Activated CD4-positive, alpha-beta T cell treated with anti-CD3 and anti-CD28 coated beads, Interleukin-2, amount 50 U/mL, for 48 hours (primary cell): ENCODE results near the gene RPS14.

Source experiments
- DNase-seq, 2 experiments: peaks; one replicate each; pipeline ENCODE4 v3.0.0-alpha.2; 2020

Gene RPS14

DNA sequence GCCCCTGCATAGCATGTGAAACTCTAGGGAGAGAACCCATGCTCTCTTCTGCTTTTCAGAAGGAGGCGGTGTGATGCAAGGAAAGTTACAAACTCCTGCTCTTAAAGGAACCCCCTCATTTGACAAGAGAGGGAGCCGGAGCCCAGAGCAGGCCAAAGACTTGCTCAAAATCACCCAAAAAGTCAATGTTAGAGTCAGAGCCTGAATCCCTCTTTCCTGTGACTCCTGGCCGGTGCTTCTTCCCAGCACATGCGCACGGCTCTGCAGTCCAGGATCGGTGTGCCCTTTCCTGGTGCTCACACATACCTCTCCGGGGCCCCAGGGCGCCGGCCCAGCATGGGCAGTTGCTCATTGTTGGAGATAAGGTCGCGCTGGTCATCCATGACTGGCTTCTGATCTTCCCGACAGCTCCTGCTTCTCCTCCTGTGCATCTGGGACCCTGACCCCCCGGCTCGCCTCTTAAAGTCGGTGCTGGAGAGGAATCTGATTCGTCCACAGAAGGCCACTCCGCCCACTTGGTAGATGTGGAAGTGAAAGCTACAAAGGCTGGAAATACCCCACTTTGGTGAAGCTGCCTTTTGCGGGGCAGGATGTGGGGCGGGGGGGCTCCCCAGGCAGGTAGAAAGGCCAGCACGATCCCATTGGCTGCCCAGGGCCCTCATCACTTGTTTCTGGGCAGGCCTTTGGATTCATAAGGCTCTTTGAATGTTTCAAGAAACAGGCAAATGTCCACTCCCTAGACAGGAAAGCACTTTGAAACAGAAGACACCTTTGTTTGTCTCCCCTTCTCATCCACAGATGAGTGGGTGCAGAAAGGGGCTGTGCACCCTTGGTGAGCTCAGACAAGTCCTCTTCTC lies 37.0 kb downstream of the RPS14 start, which contains the start of gene CD74:
Gene CD74, minus strand, starts transcription at position 592 of the 857 bp plus-strand sequence. Its CDS starts 161 bp downstream, at position 431.
- peak; percentile 88 to 91 for DNase-seq

DNA sequence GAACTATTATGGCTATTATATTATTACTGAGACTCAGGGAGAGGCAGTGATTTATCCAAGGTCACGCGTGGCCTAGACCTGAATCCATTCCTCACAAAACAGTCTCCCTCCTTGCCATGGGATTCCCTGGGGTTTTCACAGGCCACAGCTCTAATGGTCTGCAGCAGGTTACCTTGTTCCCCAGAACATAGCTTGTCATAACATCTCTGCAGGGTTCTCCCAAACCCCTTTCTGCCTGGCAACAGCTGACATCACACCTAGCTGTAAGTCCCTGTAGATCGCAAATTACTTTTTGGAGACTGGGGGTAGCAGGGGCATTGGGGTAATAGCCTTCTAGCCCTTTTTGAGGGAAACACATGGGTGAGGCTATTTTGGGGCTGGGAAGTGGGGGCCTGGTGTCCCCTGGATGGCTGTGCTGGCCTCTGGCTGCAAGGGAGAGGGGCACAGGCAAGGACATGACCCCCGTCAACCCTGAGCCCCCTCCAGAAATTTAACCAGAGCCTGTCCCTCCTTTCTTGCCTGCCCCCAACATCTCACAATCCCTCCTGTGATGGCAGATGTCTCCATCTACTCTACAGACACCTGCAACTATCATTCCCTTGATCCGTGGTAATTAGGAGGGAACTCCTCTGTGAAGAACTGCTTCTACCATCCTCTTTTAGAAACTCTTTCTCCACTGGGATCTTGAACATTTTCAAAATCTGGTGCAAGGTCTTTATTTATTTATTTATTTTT lies 38.1 kb downstream of the RPS14 start:
- peak; percentile 61 to 75 for DNase-seq

DNA sequence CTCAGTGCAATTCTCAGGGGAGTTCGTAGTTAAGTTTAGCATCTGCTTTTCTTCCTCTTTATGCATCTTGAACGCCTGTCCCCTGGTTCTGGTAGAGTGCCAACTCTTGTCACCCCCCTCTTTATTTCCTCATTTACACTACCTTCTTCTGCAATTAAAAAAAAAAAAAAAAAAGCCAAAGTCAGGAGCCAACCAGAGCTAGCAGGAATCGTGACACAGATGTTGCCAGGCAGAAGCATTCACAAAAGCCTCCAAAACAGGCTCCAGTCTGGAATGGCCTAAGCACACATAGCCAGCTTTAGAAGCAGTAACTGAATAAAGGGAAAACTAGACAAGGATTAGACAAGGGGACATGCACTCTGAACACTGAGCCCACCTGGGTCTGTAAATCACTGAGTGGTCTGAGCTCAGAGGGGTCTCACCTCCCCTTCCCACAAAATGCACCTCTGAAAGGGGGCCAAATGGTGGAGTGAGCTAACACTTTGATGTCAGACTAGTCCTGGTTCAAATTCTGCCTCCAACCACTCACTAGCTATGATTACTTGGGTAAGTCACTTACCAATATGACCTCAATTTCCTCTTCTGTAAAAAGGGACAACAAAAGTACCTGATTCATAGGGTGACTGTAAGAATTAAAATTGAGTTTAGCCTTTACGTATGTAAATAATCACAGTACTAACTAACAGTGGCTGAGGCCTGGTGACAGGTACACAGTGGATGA lies 38.9 kb downstream of the RPS14 start:
- peak; percentile 22 to 42 for DNase-seq

DNA sequence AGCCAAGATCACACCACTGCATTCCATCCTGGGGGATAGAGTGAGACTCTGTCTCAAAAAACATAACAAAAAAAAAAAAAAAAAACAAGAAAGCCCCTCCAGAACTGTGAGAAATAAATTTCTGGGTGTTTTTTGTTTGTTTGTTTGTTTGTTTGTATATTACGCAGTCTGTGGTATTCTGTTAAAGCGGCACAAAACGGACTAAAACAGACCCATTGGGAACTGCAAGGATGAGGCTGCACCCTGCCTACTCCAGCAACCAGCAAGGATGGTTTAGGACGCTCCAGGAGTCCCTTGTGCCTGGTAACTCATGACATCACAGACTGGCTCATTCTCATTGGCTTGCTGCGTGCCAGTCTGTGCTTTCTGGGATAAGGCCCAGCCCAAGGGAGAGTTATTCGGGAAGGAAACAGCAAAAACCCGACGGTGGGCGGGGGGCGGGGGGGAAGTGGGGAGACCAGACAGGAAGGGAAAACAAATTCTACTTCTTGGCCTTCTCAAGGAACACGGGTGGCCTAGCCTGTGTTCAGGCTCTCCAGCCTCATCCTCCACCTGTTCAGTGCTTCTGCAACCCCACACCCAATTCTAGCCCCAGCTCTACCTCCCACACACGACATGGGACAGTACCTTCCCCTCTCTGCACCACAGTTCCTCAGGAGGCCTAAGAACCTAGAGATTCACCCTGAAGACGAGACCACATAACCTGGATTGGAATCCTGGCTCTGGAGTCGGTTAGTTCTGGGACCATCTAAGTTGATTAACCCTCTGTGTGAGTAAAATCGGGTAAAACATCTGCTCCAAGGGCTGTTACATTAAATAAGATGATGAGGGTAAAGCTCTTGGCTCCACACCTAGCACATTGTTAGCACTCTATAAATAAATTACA lies 39.7 kb downstream of the RPS14 start:
- DNase-seq: peak; percentile 48 to 65

DNA sequence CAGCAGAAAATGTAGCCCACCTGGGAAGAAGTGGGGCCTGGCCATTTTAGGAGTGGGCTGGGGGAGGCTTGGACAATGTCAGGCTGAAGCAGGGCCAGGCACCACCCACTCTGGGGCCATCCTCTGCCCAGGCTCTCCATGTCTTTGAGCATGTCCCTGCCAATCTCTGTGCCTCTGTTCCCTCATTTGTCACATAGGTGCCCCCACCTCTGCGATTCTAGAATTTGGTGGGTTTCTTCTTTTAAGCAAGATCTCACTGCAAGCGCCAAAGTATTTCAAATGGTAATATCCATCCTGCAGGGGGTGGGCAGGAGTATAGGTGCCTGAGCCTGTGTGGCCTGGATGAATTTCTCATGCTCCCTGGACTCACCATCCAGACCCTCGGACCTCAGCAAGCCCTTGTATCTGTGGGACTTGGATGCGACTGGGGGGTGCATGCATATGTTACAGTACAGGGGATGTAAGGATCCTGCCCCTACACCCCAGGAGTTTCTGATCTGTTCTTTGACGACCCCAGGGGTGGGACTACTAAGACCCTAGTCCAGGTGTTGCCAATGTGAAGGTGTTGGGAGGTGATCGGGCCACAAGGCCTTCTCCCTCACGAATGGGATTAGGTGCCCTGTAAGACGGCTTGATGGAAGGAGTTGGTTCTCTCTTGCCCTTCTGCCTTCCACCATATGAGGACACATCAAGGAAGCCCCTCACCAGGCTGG lies 41.2 kb downstream of the RPS14 start:
- DNase-seq: no peak

DNA sequence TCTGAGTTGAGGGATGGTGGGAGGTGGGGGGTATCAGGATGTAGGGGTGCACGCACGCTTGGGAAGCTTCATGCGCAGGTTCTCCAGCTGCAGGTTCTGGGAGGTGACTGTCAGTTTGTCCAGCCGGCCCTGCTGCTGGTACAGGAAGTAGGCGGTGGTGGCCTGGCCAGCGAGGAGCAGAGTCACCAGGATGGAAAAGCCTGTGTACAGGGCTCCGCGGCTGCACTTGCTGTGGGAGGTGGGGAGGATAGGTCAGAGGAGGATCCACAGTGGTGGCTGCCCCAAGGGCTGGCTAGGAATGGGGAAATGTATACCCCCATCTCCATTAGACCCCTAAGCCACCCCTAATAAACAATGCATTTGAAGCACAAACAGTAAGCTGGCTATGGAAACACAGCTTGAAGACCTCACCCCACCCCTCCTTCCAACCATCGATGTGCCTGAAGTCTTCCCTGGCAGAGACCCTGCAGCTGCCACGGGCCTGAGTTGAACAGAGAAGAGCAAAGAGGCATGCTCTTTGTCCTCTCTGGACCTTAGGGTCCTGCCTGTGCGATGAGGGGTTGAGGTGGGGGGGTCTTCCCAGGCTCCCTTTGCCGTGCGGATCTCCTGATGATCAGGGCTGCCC lies 42.3 kb downstream of the RPS14 start:
- no peak for DNase-seq

DNA sequence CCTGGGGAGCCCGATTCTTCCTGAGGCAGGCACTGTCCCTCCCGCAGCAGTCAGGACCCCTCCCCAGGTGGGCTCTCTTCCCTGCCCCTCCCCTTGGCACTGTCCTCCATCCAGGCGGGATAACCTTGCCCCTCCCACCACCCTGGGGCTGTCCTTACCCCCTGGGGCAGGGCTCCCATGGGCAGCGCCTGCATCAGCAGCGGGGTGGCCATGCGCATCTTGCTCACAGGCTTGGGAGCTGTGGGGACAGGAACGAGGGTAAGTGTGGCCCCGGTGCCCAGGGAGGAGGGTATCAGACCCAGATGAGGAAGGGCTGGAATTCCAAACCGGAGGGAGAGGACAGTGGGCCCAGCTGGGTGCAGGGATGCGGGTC lies 42.8 kb downstream of the RPS14 start:
- no peak for DNase-seq

DNA sequence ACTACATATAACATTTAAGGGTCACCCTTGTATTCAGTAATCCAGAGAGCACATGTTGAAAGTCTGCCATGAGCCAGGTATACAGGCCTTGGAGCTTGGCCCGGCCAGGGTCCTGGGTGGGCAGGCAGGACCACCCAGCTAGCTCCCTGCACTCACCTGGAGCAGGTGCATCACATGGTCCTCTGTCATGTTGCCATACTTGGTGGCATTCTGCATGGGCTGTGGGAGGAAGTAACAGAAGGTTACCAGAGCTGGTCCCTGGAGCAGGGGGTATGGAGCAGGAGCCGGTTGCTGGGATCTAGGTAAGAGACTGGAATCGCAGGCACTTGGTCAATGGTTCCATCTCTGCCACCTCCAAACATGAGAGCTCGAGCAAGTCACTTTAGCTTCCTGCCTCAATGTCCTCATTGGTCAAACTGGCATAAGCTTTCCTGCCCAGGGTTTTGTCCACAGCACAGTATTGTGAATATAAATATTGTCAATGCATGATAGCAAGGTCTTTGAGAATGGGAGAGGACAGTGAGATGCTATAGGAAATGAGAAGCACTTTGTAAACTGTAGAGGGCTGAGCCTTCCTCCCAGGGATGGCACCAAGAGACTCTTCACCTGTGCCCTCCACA lies 43.3 kb downstream of the RPS14 start:
- no peak for DNase-seq

DNA sequence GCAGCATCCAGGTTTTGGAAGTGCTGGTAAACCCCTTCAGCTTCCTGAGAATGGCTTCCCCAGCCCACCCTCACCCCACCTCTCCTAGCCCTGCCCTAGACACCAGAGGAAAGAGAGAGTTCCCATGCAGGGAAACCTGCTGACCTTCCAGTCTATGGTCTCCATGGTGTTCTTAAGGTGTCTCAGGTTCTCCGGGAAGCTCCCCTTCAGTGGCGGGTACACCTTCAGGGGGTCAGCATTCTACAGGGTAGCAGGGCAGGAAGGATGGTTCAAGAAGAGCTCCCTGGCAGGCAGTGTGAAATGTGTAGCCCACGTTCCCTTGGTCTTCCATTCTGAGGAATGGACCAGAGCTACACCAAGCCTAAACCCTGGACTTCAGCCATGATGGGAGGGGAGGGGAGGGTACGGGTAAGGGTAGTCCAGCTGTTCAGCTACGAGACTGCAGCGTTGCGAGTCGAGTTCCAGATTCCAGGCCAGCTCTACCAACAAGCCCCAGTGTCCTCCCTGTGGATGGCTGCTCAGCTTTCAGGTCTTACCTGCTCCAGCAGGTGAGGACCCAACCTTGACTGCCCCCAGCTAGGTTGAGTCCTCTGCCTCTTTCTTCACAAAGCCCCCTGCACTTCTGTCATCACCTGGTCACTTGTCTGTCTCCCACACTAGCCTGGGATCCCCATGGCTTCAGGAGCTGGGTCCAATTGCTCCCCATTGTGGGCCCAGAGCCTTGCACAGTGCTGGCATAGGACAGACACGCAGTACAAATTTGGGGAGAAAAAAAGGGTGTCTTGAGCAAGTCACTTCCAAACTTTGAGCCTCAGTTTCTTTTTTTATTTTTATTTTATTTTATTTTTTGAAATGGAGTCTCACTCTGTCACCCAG lies 44.4 kb downstream of the RPS14 start:
- DNase-seq: no peak

DNA sequence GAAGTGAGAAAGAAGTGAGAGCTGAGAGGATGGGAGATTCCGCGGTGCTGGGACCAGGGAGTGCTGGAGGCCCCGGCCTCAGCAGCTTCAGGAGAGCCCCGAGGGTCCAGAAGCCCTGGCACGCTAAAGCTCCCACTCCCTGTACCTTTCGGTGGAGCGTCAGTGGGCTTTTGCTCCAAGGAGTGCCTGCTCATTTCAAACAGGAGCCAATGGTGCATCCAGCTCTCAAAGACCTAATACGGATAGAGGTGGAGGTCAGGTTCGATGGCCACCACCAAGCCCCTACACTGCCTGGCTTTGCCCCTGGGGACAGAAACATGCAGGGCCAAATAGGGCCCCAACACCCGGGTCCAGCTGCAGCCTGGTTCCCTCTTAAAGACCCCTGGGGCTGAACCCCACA lies 45.0 kb downstream of the RPS14 start:
- DNase-seq: no peak

DNA sequence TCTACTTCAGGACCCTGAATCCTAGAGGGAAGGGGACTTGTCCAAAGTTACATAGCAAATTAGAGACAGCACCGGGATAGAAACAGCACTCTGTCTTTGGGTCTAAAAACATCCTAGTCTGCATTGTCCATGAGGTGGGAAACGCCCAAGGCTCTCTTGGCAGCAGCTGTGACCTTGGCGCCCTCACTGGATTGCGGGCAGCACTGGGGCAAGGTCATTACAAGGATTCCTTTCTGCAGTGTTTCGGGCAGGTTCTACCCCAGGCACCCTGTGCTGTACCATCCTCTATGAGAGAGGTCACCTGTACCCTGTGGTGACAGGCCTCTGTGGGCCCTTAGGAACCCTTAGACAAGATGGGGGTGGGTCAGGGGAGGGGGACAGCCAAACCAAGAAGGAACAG lies 45.4 kb downstream of the RPS14 start:
- DNase-seq: no peak

DNA sequence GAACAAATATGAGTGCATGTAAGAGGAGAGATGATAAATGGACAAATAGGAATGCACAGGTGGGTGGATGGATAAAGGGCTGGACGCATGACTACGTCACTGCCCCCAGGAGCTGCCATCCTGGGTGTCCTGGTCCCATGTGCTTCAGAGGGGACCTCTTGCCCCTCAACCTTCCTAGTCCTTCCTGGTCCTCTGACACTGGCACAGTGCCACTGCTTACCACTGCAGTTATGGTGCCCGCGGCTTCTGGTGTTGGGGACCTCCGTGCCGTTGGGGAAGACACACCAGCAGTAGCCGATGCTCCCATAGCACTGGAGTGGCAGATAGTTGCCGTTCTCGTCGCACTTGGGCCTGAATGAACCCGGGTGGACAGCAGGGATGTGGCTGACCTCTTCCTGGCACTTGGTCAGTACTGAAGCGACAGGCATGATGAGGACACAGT lies 46.6 kb downstream of the RPS14 start:
- DNase-seq: no peak

DNA sequence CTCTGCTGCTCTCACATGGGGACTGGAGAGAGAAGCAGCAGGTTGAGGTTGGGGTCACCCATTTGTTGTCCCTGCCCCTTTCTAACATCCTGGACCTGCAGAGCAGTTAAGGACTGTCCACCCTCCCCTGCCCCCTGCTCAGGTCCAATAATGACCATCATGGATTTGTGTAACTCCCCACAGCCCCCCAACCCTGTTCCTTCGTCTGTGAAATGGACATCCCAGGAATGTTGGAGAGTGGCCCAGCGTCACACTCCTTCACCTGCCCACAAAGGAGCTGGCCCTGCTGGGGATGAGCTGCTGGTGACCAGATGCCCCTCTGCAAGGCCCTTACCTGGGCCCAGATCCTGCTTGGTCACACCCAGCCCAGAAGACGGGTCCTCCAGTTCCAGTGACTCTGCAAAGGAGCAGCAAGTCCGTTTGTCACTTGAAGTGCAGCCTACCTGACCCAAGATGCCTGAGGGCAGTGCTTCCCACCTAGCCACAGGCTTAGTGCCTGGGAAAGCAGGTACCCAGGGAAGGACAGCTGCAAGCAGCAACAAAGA lies 47.2 kb downstream of the RPS14 start:
- DNase-seq: no peak

DNA sequence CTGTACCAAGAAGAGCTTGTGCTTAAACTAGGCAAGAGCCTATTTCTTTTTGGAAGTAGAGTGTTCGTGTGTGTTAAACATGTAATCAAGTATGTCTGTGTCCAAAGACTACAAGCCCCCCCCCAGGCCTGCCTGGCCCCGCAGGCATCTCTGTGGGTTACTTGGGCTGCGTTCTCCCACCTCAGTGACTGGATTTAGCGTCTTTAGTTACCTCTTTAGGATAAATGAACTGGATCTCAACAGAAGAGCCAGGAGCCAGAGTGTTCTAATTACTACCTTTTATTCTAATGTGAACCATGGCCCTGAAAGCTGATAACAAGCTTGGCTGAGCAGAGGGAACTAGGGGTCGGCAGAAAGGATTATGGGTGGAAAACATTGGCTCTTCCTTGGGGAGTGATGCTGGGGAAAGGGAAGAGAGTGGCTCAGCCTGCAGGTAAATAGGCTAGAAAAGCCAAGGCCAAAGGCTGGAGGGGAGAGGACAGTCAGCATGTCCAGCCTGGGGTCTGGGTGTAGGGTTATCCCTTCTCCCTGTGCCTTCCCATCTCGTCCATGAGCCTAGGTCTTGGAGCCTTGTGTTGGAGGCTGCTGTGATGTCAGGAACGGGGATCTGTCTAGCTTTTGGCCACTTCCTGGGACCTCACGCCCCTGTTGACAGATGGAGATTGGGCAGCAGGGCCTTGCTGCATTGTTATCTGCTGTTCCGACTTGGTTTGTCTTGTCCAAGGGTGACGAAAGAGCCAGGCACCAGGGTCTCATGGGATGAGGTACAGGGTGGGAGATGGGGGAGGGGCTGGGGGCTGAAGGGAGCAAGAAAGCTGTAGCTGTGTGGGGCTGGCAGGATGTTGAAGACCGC lies 47.9 kb downstream of the RPS14 start:
- DNase-seq: no peak

DNA sequence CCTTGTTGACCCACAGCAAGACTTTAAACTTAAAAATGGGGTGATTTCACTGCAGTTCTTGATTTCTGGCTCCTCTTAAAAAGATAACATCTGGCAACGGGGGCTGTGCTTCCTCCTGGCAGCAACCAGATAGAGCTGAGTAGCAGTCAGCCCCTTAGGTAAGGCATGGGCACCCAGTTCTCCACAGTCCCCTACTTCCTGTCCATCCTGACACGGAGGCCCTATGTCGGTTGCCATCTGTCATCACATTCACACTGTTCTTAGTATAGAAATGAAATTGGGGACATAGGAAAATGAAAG lies 48.5 kb downstream of the RPS14 start:
- DNase-seq: no peak

DNA sequence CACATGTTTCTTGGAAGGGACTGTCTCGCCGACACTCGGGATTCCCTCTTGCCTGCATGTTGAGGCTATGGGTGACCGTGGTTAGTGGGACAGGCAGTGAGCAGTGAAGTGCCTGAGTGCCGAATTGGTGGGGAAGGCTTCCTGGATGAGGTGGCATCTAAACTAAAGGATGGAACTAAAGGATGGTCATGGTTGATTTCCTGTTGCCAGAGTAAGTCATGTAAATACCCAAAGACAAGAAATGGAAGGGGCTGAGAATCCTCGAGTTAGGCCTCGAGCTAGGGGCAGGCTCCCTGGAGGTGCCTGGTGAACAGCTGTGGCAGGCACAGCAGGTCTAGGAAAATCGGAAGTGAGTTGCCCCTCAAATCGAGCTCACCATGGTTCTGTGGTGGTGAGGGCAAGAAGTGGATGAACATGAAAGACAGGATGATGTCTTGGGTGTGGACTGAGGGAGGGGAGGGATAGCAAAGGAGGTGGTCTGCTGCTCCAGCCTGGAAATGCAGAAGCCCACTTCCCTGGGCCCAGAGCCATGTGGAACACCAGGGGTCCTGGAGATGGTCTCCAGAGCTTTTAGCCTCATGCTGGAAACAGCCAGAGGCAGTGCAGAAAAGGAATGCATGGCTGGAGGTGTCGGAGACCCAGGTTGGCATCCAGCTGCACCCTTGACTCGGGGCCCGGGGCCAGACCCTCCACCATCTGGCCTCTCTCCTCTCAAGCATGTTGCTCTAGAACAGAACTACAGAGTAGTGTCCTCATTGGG lies 49.0 kb downstream of the RPS14 start:
- no peak for DNase-seq

DNA sequence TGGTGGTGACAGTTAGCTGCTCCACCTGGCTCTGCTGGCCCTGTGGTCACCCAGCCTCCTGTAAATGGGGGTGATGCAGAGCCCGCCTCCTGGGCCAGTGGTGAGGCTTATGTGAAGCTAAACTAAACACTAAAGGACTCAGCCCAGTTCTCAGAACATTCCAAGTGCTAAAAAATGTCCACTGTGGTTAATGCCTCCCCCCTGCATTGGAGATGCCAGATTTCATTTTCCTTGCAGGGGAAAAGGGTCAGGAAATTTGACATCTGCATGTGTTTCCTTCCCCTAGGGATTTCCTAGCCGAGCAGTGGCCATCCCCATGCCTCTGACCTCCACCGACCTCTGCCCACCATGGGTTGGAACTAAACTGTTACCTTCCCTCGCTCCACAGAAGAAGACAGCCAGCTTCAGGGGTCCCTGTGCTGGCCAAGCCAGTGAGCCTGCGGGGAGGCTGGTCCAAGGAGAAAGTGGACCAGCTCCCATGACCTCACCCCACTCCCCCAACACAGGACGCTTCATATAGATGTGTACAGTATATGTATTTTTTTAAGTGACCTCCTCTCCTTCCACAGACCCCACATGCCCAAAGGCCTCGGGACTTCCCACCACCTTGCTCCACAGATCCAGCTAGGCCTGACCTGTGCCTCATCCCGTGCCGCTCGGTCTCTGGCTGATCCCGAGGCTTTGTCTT lies 49.9 kb downstream of the RPS14 start:
- DNase-seq: no peak
